GM10847 (cell line): ENCODE results near the gene ARFRP1.

Experiments
- POLR2A ChIP-seq: IDR thresholded peaks from 2 replicates; pipeline ENCODE4 v1.6.1; 2011; ENCODE audit not compliant: insufficient read length; ENCODE audit errors: extremely low read depth

ARFRP1 gene

DNA sequence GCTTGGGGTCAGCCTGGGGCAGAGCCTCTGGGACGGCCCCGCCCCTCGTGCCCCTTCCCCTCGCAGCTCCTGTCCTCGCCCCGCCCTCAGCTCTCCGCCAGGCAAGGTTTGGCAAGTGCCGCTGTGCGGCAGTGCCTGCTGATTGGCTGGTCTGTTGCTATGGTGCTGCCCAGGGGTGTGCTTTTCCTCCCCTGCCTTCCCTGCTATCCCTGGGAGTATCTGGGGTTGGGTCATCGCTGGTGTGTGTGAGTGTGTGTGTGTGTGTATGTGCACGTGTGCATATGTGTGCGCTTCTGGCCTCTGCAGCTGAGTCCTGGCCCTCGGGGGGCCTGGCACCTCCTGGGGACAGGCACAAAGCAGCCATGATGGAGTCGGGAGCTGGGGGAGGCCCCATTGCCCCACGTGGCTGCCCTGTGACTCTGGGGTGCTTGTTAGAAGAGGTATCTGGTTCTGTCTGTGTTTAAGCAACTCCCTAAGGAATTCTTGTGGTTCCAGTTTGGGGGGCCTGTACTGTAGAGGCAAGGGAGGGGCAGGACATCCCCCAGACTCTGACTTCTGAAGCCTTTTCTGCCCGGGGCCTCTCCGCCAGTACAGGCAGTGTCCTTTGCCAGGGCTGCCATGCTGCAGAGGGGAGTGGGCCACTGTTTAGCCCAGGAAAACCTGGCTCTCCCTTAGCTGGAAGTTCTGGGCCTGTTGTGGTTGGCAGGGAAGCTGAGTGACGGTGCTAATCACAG is 42.7 kb downstream of the ARFRP1 start:
- TF ChIP-seq POLR2A: no peak

DNA sequence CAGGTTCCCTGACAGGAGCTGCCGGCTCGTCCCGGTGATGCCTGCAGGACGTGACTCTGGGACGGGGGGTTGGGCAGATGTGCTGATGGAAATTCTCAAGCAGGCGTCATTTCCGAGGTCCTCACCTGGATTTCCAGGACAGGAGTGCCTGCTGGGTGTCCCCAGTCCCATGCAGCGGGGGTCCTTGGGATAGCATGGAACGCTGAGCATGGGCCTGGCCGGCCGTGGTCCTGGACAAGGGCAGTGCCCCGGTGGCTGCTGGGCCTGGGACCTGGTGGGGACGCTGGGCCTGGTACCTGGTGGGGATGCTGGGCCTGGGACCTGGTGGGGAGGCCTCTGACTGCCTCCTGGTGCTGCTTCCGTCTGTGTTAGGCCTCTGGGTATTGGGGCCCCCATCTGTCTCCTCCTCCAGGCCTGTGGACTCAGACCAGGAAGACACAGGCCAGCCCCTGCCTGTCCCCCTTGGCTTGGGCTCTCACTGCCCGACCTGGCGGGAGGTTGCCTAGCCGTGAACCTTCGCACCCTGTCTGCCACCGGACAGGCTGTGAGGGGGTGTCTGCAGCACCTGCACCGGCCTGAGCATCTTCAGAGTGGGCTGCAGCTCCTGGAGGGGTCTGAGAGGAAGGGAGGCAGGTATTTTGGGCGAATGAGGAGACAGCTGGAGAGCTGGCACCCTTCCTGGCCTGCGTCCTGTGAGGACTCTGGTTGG is 43.5 kb downstream of the ARFRP1 start:
- no peak for TF ChIP-seq POLR2A

DNA sequence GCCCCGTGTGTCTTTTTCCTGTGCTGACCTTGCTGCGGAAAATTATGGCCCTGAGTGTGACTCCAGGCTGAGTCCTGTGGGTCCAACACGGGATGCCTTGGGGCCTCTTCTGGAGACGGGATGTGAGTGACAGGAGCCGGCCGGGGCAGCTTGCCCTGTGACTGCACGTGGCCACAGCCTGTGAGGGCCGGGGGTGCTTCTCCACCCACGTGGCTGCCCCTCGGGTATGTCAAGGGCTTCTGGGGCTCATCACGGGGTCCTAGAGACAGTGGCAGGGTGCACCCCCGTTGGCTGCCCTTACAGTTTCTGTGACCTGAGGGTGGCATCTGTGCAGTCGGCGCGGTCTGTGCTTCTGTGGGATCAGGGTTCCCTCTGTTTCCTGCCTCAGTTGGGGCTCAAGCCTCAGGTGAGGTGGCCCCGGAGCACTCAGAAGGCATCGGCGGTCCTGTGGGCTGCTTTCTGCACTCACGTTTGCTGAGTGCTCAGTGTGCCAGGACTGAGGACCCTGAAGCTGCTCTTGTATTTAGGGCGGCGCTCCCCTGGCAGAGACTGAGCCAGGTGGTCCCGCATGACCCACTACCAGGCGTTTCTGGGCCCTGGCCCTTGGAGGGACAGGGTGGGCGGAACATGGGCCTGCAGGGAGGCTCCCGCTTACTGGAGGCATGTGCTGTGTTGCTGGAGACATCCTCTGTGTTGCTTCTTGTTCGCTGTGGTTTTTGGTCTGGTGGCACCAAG is 44.3 kb downstream of the ARFRP1 start:
- no peak for TF ChIP-seq POLR2A

DNA sequence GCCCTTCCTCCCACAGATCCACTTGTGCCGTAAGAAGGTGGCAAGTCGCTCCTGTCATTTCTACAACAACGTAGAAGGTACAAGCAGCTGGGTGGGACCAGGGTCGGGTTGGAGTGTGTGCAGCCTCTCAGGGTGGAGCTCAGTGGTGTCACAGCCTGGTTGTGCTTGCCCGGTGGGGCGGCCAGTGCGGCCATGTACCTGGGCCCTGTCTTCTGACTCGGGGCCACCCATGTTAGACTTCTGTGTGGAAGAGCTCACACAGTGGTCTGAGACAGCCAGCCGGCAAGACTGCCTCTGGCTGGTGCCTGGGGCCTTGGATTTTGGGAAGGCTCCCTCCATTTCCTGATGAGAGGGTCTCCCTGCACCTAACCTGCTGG is 45.0 kb downstream of the ARFRP1 start:
- TF ChIP-seq POLR2A: no peak

DNA sequence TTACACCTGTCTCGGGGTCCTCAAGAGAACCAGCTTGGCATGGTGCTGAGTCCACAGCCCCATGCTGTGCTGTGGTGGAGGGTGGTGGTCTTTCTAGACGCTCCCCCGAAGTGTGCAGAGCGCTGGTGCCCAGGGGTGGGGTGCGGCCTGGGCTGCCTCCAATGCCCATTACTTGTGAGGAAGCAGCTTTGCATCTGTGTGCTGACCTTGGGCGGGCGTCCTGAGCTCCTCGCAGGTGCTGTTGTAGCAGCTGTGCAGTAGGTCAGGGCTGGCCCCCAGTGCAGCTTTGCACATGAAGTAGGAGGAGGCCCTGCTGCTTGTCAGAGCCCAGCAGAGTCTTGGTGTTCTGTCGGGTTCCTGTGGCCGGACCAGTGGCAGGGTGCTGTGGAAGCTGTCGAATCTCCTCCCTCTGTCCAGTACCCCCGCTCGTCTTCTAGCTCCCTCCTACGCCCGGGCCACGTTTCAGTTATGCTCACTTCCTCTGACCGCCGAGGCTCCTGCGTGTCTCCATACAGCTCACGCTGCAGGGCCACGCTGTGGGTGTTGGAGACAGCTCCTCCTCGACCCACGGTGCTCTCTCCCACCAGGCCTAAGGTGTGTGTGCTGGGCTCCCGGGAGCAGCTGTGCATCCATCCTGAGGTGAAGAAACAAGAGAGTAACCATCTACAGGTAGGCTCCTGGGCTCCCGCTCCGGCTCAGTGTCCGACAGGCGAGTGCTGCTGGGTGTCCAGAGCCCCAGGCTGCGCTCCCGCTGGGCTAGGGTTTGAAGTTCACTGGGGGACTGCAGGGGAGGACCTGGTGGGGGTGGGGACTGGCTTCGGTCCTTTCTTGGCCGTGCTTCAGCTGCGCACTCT is 45.6 kb downstream of the ARFRP1 start:
- TF ChIP-seq POLR2A: no peak

DNA sequence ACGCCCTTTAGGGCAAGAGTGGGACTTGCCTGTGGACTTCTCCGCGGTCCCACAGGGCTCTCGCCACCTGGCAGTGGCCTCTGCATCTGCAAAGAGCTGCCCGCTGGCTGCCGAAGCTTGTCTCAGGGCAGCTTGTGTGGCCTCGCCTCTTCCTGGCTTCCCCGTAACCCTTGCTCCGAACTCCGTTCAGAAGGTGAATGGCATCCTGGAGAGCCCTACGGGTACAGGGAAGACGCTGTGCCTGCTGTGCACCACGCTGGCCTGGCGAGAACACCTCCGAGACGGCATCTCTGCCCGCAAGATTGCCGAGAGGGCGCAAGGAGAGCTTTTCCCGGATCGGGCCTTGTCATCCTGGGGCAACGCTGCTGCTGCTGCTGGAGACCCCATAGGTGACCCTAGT is 46.7 kb downstream of the ARFRP1 start:
- no peak for TF ChIP-seq POLR2A

DNA sequence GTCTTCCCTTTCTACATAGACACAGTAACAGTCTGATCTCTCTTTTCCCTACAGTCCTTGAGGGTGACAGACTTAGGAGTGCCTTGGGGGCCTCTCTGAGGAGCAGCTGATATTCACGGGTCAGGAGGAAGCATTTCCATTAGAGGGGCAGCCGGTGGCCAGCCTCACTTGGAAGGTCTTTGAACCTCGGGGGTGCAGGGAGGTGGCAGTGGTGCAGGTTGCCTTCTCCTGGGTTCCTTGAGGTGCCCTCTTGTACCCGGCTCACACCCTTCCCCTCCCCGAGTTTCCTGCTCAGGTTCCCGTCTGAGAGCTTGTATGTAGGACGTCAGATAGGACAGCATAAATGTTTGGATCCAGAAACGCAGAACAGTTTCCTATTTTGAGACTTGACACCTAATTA is 47.2 kb downstream of the ARFRP1 start:
- TF ChIP-seq POLR2A: no peak

DNA sequence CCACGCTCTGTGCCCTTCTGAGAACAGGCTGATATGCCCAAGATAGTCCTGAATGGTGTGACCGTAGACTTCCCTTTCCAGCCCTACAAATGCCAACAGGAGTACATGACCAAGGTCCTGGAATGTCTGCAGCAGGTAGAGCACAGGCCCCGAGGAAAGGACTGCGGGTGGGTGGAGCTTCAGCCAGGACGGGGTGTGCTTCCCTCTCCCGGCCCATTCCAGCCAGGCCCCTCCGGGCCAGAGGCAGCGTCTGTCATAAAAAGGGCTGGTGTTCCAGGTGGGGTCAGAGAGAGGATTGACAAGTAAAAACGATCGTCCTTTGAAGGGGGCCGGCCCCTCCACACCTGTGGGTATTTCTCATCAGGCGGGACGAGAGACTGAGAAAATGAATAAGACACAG is 48.4 kb downstream of the ARFRP1 start:
- TF ChIP-seq POLR2A: no peak

DNA sequence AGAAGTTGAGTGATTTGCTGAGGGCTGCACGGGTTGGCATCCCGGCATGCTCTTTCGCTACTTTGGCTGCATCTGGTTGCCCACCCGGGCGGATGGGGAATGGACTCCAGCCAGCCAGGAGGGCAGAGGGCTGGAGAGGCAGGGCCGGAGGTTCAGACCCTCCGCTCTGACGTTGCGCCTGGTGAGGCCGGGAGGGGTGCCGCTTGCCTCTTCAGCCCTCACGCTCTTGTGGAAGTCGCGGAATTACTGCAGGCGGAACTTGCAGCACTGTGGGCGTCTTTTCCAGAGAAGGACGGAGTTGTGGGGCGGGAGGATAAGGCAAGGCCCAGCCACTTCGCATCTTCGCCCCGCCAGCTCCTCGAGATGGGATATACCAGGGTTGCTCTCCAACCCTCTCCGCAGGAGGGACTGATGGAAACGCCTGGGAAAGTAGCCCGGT is 49.0 kb downstream of the ARFRP1 start:
- TF ChIP-seq POLR2A: no peak

DNA sequence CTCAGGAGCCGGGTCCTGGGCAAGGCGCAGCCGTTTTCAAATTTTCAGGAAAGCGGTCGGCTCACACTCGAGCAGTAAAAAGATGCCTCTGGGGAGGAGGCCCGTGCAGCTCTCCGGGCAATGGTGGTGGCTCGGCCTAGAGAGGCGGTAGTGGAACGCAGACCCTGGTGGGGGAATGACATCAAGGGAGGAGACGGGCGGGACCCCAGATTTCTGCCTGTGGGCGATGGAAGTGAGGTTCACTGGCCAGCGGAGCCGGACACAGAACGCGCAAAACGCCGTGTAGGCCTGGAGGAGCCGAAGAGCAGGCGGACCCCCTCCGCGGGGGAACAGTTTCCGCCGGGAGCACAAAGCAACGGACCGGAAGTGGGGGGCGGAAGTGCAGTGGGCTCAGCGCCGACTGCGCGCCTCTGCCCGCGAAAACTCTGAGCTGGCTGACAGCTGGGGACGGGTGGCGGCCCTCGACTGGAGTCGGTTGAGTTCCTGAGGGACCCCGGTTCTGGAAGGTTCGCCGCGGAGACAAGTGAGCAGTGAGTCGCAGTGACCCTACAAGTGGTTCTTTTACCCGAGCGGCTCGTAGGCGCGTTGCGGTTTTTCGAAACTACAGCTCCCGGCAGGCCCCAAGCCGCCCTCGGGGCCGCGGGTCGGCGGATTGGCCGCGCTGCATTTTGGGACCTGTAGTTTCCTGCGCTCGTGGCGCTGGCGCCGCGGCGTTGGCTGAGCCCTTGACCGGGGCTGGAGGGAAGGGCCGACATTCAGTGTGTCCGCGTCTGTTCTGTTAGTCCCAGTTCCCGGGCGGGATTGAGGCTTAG is 49.6 kb downstream of the ARFRP1 start, which contains the start of gene RTEL1:
TSS of gene RTEL1 (plus strand) at position 376 of the 812 bp plus-strand sequence. CDS start 1,091 bp downstream, outside the sequence.
- peak; percentile 61 for TF ChIP-seq POLR2A

DNA sequence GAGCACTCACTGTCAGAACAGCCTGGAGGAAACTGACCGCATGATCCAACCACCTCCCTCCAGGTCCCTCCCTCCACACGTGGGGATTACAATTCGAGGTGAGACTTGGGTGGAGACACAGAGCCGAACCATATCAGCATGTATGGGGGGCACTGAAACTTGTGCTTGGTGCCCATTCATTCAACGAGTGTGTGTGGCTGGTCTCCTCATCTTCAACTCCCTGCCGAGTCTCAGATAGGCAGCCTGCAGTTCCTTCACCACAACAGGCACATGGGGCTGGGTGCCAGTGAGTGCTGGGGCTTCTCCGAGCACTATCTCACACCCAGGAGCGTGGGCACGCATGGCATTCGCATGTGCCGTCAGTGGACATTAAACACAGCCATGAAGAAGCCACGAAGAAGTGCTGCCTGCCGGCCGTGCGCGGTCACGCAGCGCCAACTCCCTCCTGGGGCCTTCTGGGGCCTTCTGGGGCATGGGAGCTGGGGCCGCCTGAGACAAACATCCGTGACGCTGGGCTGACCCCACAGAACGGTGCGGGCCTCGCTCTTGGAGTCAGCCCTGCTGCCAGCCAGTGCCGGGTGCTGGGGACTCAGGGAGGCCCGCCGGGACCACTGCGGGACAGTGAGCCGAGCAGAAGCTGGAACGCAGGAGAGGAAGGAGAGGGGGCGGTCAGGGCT is 50.4 kb downstream of the ARFRP1 start:
- no peak for TF ChIP-seq POLR2A

DNA sequence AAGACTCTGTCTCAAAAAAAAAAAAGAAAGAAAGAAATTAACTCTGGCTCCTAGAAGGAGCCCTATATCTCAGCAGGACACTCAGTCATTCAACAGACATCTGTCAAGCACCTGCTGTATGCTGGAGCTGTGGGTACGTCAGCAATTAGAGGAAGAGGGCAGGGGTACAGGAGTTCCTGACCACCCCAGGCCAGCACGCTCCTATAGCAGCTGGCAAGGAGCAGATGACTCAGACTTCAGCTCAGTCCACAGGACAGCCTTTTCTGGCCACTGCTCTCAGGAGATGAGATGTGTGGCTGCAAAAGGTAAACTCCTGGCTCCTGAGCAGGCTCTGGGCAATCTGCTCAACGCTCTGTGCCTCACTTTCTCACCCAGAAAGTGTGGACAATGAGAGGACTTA is 51.3 kb downstream of the ARFRP1 start:
- no peak for TF ChIP-seq POLR2A

DNA sequence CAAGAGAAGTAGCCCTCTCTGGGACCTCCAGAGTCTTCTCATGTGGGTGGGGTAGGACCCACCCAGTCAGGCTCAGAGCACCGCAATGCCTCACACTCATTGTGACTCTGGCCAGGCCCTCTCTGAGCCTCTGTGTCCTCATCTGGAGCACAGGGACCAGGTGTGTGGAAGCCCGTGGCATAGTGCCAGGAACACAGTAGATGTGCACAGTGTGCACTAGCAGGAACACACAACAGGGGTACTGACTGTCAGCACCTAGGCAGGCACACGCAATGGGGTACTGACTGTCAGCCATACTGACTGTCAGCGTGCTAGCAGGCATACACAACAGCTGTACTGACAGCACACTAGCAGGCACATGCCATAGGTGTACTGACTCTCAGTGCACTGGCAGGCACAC is 52.5 kb downstream of the ARFRP1 start:
- TF ChIP-seq POLR2A: no peak

DNA sequence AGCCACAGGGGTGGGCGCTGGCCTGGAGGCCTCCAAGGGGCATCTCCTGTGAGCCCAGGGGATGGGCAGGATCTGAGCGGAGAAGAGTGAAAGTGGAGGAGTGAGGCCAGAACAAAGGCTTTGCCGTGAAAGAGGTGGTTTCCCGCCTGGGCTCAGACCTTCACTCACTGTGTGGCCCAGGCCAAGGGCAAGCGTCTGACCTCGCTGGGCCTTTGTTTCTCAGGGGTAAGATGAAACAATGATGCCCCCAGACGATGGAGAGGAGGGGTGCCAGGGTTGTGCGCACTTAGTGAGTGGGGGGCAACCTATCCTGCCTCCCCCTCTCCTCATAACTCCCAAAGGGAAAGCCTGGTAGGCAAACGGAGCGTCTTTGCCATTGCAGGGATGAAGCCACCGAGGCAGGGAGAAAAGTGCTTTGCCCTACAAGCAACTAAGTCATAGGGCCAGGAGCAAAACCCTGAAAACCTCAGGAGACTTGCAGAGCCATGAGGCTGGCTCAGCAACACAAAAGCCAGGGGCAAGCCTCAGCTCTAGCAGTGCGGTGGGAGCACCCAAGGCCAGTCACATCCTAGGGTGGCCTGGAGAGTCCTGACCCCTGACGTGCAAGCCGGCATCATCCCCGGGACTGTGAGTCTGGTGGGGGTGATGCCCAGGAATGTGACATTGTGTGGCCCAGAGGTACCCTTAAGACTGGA is 53.7 kb downstream of the ARFRP1 start:
- no peak for TF ChIP-seq POLR2A
